ENCODE results near the gene SLC9A3. TPM values are rescaled to one million over a fixed set of nuclear protein-coding genes. Genes with fewer than 3 reads are reported as not detected.

The SLC9A3 gene
- total RNA-seq, 1 donor from 2014 or later: 1.1 TPM

- H3K4me1 ChIP-seq: no peaks in the 10 kb centered on the region
- no peak for TF ChIP-seq CTCF (IDR thresholded peaks at IDR 0.05)
- H3K27me3 ChIP-seq (ENCODE audit: low read depth): peaks cover 21% of the 10 kb centered on the region
- H3K36me3 ChIP-seq: no peaks in the 10 kb centered on the region
- no peak overlapping the region for H3K27ac ChIP-seq
- no peak for DNase-seq
- intact Hi-C loops (cut with DNase I): no loop called here
- ATAC-seq: no peak
- H3K9me3 ChIP-seq: no peaks in the 10 kb centered on the region
- no peak overlapping the region for H3K4me3 ChIP-seq
Observed at GRCh38 chr5:554284-554988, 30.2 kb upstream of the SLC9A3 start.

GRCh38 chr5:553874-554273, 29.6 kb upstream of the SLC9A3 start:
- no peak overlapping the region for H3K4me3 ChIP-seq

GRCh38 chr5:551406-551805, 27.2 kb upstream of the SLC9A3 start:
- Histone ChIP-seq H3K27ac (no peak overlapping the region), H3K4me1 (no peaks in the 10 kb centered on the region), H3K4me3 (no peak overlapping the region), H3K36me3 (no peaks in the 10 kb centered on the region), H3K9me3 (no peaks in the 10 kb centered on the region), H3K27me3 (ENCODE audit: low read depth) (peaks cover 46% of the 10 kb centered on the region)
- intact Hi-C loops (cut with DNase I): no loop called here
- no peak for TF ChIP-seq CTCF (IDR thresholded peaks at IDR 0.05)
- no peak for DNase-seq
- ATAC-seq: no peak

More at GRCh38 chr5:553874-554273, 29.6 kb upstream of the SLC9A3 start:
- Histone ChIP-seq H3K27me3 (ENCODE audit: low read depth) (peaks cover 25% of the 10 kb centered on the region), H3K4me1 (no peaks in the 10 kb centered on the region), H3K36me3 (no peaks in the 10 kb centered on the region), H3K9me3 (no peaks in the 10 kb centered on the region), H3K27ac (no peak overlapping the region)
- intact Hi-C loops (cut with DNase I): no loop called here
- TF ChIP-seq CTCF (IDR thresholded peaks at IDR 0.05): no peak
- no peak for ATAC-seq
- DNase-seq: no peak

DNA sequence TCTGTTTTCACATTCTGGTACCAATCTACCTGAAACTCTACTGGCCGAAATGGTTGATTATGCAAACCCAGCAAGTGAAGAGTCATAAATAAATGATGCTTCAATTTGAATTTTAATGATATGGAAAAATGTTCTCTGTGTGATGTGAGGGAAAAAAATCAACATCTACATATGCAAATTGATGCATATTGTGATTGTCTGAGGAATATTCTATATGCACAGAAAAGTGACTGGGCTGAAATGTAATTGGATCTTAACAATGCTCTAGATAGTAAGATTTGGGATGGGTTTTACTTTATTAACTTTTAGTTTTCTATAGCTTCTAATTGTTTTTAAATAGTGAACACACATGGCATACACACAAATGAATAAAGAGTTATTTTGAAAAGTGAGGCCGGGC, 25.0 kb upstream of the SLC9A3 start:
- no peaks in the 10 kb centered on the region for H3K36me3 ChIP-seq
- H3K27me3 ChIP-seq (ENCODE audit: low read depth): peaks cover 61% of the 10 kb centered on the region
- ATAC-seq (no peak), DNase-seq (no peak)
- H3K4me3 ChIP-seq: no peak overlapping the region
- H3K9me3 ChIP-seq: no peaks in the 10 kb centered on the region
- H3K27ac ChIP-seq: no peak overlapping the region
- peaks cover 3% of the 10 kb centered on the region for H3K4me1 ChIP-seq
- no peak for TF ChIP-seq CTCF (IDR thresholded peaks at IDR 0.05)
- intact Hi-C loops (cut with DNase I): no loop called here

GRCh38 chr5:548256-548655, 24.0 kb upstream of the SLC9A3 start:
- no peak for TF ChIP-seq CTCF (IDR thresholded peaks at IDR 0.05)
- ATAC-seq (peak; percentile 23 to 64), DNase-seq (peak; percentile 63)
- Histone ChIP-seq H3K4me1 (peaks cover 12% of the 10 kb centered on the region), H3K27ac (no peak overlapping the region), H3K9me3 (no peaks in the 10 kb centered on the region), H3K36me3 (no peaks in the 10 kb centered on the region), H3K4me3 (no peak overlapping the region), H3K27me3 (ENCODE audit: low read depth) (peaks cover 61% of the 10 kb centered on the region)
- intact Hi-C loops (cut with DNase I): no loop called here

All from lower lobe of right lung (tissue), 2 donors.